Loucy (cell line): ENCODE data around the gene PMAIP1.

Experiments used
- H2AFZ ChIP-seq: fragments of 200-600 bp; sonication (generic); 2 replicates; pipeline ENCODE4 v1.6.0; 2016; ENCODE audit warnings: antibody characterized with exemption, mild to moderate bottlenecking, low read length, moderate library complexity
- H3F3A ChIP-seq: fragments of 200-600 bp; 2 replicates; pipeline ENCODE4 v1.6.0; 2016; ENCODE audit warnings: antibody characterized with exemption, low read depth, mild to moderate bottlenecking
- H3K27me3 ChIP-seq: fragments of 200-600 bp; sonication (generic); 2 replicates; pipeline ENCODE4 v1.6.1; 2014; ENCODE audit warnings: low read length, mild to moderate bottlenecking; ENCODE audit not compliant: insufficient read depth, poor library complexity, severe bottlenecking
- H3K36me3 ChIP-seq: fragments of 200-600 bp; sonication (generic); 2 replicates; pipeline ENCODE4 v1.6.1; 2016; ENCODE audit warnings: low read length; ENCODE audit not compliant: insufficient read depth
- H3K4me1 ChIP-seq: fragments of 200-600 bp; sonication (generic); 2 replicates; pipeline ENCODE4 v1.5.1; 2014; ENCODE audit warnings: low read length, mild to moderate bottlenecking; ENCODE audit not compliant: insufficient read depth, poor library complexity, severe bottlenecking
- H3K4me2 ChIP-seq: fragments of 200-600 bp; sonication (generic); 2 replicates; pipeline ENCODE4 v1.6.0; 2014; ENCODE audit warnings: antibody characterized with exemption, low read length, low read depth, mild to moderate bottlenecking; ENCODE audit not compliant: poor library complexity, severe bottlenecking
- H3K4me3 ChIP-seq: fragments of 200-600 bp; sonication (generic); 2 replicates; pipeline ENCODE4 v1.5.1; 2014; ENCODE audit warnings: low read length, mild to moderate bottlenecking, mixed read lengths; ENCODE audit not compliant: poor library complexity, severe bottlenecking
- H3K79me2 ChIP-seq: fragments of 200-600 bp; sonication (generic); 2 replicates; pipeline ENCODE4 v1.6.1; 2014; ENCODE audit warnings: low read length; ENCODE audit not compliant: insufficient read depth
- H3K9ac ChIP-seq: fragments of 200-600 bp; sonication (generic); 2 replicates; pipeline ENCODE4 v1.6.0; 2014; ENCODE audit warnings: mild to moderate bottlenecking, low read depth, low read length, moderate library complexity; ENCODE audit not compliant: poor library complexity, severe bottlenecking
- H3K9me2 ChIP-seq: fragments of 200-600 bp; sonication (generic); replicated peaks from 2 replicates; pipeline ENCODE4 v1.6.1; 2016; ENCODE audit warnings: low read depth, low read length, mixed read lengths
- H3K9me3 ChIP-seq: fragments of 200-600 bp; sonication (generic); 2 replicates; pipeline ENCODE4 v1.6.1; 2014; ENCODE audit warnings: mild to moderate bottlenecking, antibody characterized with exemption, low read length, low read depth; ENCODE audit not compliant: insufficient read depth
- H4K20me1 ChIP-seq: fragments of 200-600 bp; sonication (generic); 2 replicates; pipeline ENCODE4 v1.6.0; 2014; ENCODE audit warnings: antibody characterized with exemption, low read length, mild to moderate bottlenecking; ENCODE audit not compliant: insufficient read depth, poor library complexity, severe bottlenecking
- CTCF ChIP-seq: fragments of 200-600 bp; sonication (generic); conservative IDR thresholded peaks from 2 replicates; pipeline ENCODE4 v1.5.1; 2014; ENCODE audit warnings: mild to moderate bottlenecking, antibody characterized with exemption, low read length
- EZH2phosphoT487 ChIP-seq: fragments of 200-600 bp; IDR thresholded peaks from 2 replicates; pipeline ENCODE4 v1.6.1; 2018; ENCODE audit warnings: antibody characterized with exemption, mild to moderate bottlenecking, moderate library complexity, borderline replicate concordance

Gene PMAIP1

GRCh38 chr18:59939127-59939526, 39.3 kb downstream of the PMAIP1 start:
- H3K27me3 ChIP-seq, result no peaks in the 10 kb centered on the region
- no peak overlapping the region for H2AFZ ChIP-seq
- H3K9me2 ChIP-seq, result no peaks in the 10 kb centered on the region
- peaks cover 7% of the 10 kb centered on the region for H3K4me1 ChIP-seq
- H3K9ac ChIP-seq, result no peak overlapping the region
- no peaks in the 10 kb centered on the region for H3F3A ChIP-seq
- TF ChIP-seq EZH2phosphoT487, result no peak
- TF ChIP-seq CTCF, result no peak
- H3K36me3 ChIP-seq, result no peaks in the 10 kb centered on the region
- H3K79me2 ChIP-seq, result no peaks in the 10 kb centered on the region
- no peak overlapping the region for H3K4me2 ChIP-seq
- no peaks in the 10 kb centered on the region for H4K20me1 ChIP-seq
- H3K9me3 ChIP-seq, result no peaks in the 10 kb centered on the region
- no peak overlapping the region for H3K4me3 ChIP-seq

GRCh38 chr18:59940068-59940467, 40.3 kb downstream of the PMAIP1 start:
- H3K9me2 ChIP-seq, result no peaks in the 10 kb centered on the region
- H4K20me1 ChIP-seq, result no peaks in the 10 kb centered on the region
- no peak overlapping the region for H2AFZ ChIP-seq
- no peak overlapping the region for H3K4me3 ChIP-seq
- TF ChIP-seq CTCF (no peak), EZH2phosphoT487 (no peak)
- no peaks in the 10 kb centered on the region for H3K27me3 ChIP-seq
- no peaks in the 10 kb centered on the region for H3K9me3 ChIP-seq
- H3F3A ChIP-seq, result no peaks in the 10 kb centered on the region
- H3K36me3 ChIP-seq, result no peaks in the 10 kb centered on the region
- H3K79me2 ChIP-seq, result no peaks in the 10 kb centered on the region
- H3K4me2 ChIP-seq, result no peak overlapping the region
- H3K4me1 ChIP-seq, result peaks cover 7% of the 10 kb centered on the region
- no peak overlapping the region for H3K9ac ChIP-seq

- no peaks in the 10 kb centered on the region for H3K79me2 ChIP-seq
- H4K20me1 ChIP-seq, result no peaks in the 10 kb centered on the region
- H3K9ac ChIP-seq, result no peak overlapping the region
- no peaks in the 10 kb centered on the region for H3F3A ChIP-seq
- no peak for TF ChIP-seq CTCF
- H2AFZ ChIP-seq, result no peak overlapping the region
- no peaks in the 10 kb centered on the region for H3K27me3 ChIP-seq
- H3K9me3 ChIP-seq, result no peaks in the 10 kb centered on the region
- H3K4me1 ChIP-seq, result peaks cover 3% of the 10 kb centered on the region
- no peak overlapping the region for H3K4me2 ChIP-seq
- H3K9me2 ChIP-seq, result no peaks in the 10 kb centered on the region
- no peak overlapping the region for H3K4me3 ChIP-seq
- H3K36me3 ChIP-seq, result no peaks in the 10 kb centered on the region
Observed at GRCh38 chr18:59941331-59941730, 41.5 kb downstream of the PMAIP1 start.
